Stimulated activated CD4-positive, alpha-beta T cell treated with anti-CD3 and anti-CD28 coated beads, Interleukin-4, amount 100 ng/mL, for 1 hour (primary cell): ENCODE results near the gene LTBP4.

Experiments used
- DNase-seq: peaks from one replicate; pipeline ENCODE4 v3.0.0-alpha.2; 2020

The LTBP4 gene

GRCh38 chr19:40668991-40669614 lies 67.9 kb downstream of the LTBP4 start:
- no peak for DNase-seq

GRCh38 chr19:40671404-40671803 lies 70.2 kb downstream of the LTBP4 start:
- no peak for DNase-seq

GRCh38 chr19:40672038-40672437 lies 70.9 kb downstream of the LTBP4 start:
- no peak for DNase-seq

- DNase-seq = no peak
Observed at GRCh38 chr19:40672573-40673299, 71.6 kb downstream of the LTBP4 start.

GRCh38 chr19:40673397-40673796 lies 72.2 kb downstream of the LTBP4 start:
- no peak for DNase-seq

- DNase-seq = no peak
Observed at GRCh38 chr19:40674291-40674690, 73.1 kb downstream of the LTBP4 start.

GRCh38 chr19:40677156-40677555 lies 76.0 kb downstream of the LTBP4 start:
- no peak for DNase-seq
